Measurements from ENCODE around the gene ACSF2.

The ACSF2 gene

DNA sequence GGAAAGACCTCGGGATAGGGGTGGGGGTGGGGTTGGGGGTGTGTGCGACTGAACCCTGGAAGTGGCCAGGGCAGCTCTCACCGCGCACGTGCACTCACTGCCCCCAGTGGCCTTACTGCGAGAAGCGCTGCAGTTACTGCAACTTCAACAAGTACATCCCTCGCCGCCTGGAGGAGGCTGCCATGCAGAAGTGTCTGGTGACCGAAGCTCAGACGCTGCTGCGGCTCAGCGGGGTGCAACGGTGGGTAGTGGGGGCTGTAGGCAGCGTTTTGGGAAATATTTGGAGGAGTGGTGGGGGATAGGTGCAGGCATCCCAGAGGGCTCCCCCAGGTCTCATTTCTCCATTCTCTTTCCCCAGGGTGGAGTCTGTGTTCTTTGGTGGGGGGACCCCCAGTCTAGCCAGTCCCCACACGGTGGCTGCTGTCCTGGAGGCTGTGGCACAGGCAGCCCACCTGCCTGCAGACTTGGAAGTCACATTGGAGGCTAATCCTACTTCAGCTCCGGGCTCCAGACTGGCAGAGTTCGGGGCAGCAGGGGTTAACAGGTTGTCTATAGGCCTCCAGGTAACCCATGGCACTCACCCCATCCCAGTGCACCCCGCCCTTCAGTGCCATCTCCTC is 53.6 kb downstream of the ACSF2 start:
- H3K4me3 ChIP-seq (replicated peaks; ENCODE audit: insufficient read depth, low read length), result peak overlapping the region; percentile 78
- no peaks in the 10 kb centered on the region for H3K27me3 ChIP-seq (ENCODE audit: insufficient read depth, poor library complexity, severe bottlenecking)
- H3K27ac ChIP-seq (replicated peaks), result no peak overlapping the region
- peak; percentile 83 to 89 for DNase-seq (ENCODE audit: low read depth in 1 of 2, low spot score in 1 of 2)
- TF ChIP-seq CTCF (IDR thresholded peaks at IDR 0.05; ENCODE audit: insufficient read depth, low read length) (peak; percentile 69), REST (IDR thresholded peaks at IDR 0.05; ENCODE audit: insufficient replicate concordance, low read depth) (no peak)

- TF ChIP-seq CTCF (IDR thresholded peaks at IDR 0.05; ENCODE audit: insufficient read depth, low read length) (no peak), GABPA (IDR thresholded peaks at IDR 0.05; ENCODE audit: low read depth) (no peak), SPI1 (IDR thresholded peaks at IDR 0.05; ENCODE audit: borderline replicate concordance, low read depth) (no peak), REST (IDR thresholded peaks at IDR 0.05; ENCODE audit: insufficient replicate concordance, low read depth) (no peak), POLR2AphosphoS5 (IDR thresholded peaks at IDR 0.05; ENCODE audit: low read depth) (no peak)
- no peak for DNase-seq (ENCODE audit: low read depth in 1 of 2, low spot score in 1 of 2)
- Histone ChIP-seq H3K4me3 (replicated peaks; ENCODE audit: insufficient read depth, low read length) (no peak overlapping the region), H3K27me3 (ENCODE audit: insufficient read depth, poor library complexity, severe bottlenecking) (no peaks in the 10 kb centered on the region), H3K27ac (replicated peaks) (no peak overlapping the region)
These were observed 54.2 kb downstream of the ACSF2 start for GRCh38 chr17:50480142-50480764.

GRCh38 chr17:50480854-50481490 is 55.0 kb downstream of the ACSF2 start:
- Histone ChIP-seq H3K27me3 (ENCODE audit: insufficient read depth, poor library complexity, severe bottlenecking) (no peaks in the 10 kb centered on the region), H3K4me3 (replicated peaks; ENCODE audit: insufficient read depth, low read length) (no peak overlapping the region), H3K27ac (replicated peaks) (no peak overlapping the region)
- TF ChIP-seq GABPA (IDR thresholded peaks at IDR 0.05; ENCODE audit: low read depth), result no peak
- no peak for TF ChIP-seq REST (IDR thresholded peaks at IDR 0.05; ENCODE audit: insufficient replicate concordance, low read depth)
- no peak for TF ChIP-seq CTCF (IDR thresholded peaks at IDR 0.05; ENCODE audit: insufficient read depth, low read length)
- peak in 1 of 2 experiments; percentile 38 for DNase-seq (ENCODE audit: low read depth in 1 of 2, low spot score in 1 of 2)
